HEK293 (cell line): ENCODE results near the gene KRT24.

ENCODE experiments used
- IKZF3 ChIP-seq: fragments of 450-650 bp; IDR thresholded peaks from 2 replicates; pipeline ENCODE4 v1.5.0; 2018; ENCODE audit warnings: missing biosample characterization, mild to moderate bottlenecking, missing genetic modification characterization, moderate library complexity
- ZBTB1 ChIP-seq: fragments of 450-650 bp; formaldehyde crosslinking; IDR thresholded peaks from 2 replicates; pipeline ENCODE4 v1.5.1; 2016; ENCODE audit warnings: missing biosample characterization, missing genetic modification characterization
- ZBTB7A ChIP-seq: fragments of 450-650 bp; formaldehyde crosslinking; IDR thresholded peaks from 2 replicates; pipeline ENCODE4 v1.5.1; 2016; ENCODE audit warnings: low read depth, missing biosample characterization, missing genetic modification characterization
- ZFP41 ChIP-seq: fragments of 450-650 bp; formaldehyde crosslinking; IDR thresholded peaks from 2 replicates; pipeline ENCODE4 v1.5.1; 2016; ENCODE audit warnings: missing biosample characterization, missing genetic modification characterization, borderline replicate concordance
- ZNF544 ChIP-seq: fragments of 450-650 bp; formaldehyde crosslinking; IDR thresholded peaks from 2 replicates; pipeline ENCODE4 v1.5.0; 2017; ENCODE audit warnings: missing biosample characterization, missing genetic modification characterization
- ZNF600 ChIP-seq: fragments of 450-650 bp; formaldehyde crosslinking; IDR thresholded peaks from 2 replicates; pipeline ENCODE4 v1.5.1; 2016; ENCODE audit warnings: missing biosample characterization, missing genetic modification characterization
- TF ChIP-seq, protein P1 (sequence below): fragments of 450-650 bp; formaldehyde crosslinking; IDR thresholded peaks from 2 replicates; pipeline ENCODE4 v1.5.1; 2016; ENCODE audit warnings: missing biosample characterization, missing genetic modification characterization

DNA sequence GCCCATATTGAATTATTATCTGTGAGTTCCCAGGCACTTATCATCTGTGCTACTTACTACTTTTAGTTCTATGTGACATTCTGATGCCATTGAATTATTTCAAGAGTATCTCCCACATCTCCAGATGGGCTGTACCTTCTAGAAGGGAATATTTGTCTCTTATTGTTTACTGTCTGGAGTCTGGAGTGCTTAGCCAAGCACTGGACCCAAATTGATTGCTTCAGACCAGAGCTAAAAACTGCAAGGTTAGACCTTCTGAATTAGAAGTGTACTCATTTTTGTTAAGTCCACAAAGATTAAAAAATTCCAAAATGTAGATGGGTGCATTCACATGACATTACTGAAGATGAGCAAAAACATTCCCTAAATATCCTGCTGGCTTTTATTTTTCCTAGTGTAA, 22.6 kb downstream of the KRT24 start:
- TF ChIP-seq ZBTB7A (no peak), ZBTB1 (tag by site-specific recombination) (no peak), IKZF3 (tag by site-specific recombination) (no peak), ZNF600 (tag by site-specific recombination) (no peak), ZFP41 (no peak), ZNF544 (tag by site-specific recombination) (no peak)
- TF ChIP-seq, protein P1, sequence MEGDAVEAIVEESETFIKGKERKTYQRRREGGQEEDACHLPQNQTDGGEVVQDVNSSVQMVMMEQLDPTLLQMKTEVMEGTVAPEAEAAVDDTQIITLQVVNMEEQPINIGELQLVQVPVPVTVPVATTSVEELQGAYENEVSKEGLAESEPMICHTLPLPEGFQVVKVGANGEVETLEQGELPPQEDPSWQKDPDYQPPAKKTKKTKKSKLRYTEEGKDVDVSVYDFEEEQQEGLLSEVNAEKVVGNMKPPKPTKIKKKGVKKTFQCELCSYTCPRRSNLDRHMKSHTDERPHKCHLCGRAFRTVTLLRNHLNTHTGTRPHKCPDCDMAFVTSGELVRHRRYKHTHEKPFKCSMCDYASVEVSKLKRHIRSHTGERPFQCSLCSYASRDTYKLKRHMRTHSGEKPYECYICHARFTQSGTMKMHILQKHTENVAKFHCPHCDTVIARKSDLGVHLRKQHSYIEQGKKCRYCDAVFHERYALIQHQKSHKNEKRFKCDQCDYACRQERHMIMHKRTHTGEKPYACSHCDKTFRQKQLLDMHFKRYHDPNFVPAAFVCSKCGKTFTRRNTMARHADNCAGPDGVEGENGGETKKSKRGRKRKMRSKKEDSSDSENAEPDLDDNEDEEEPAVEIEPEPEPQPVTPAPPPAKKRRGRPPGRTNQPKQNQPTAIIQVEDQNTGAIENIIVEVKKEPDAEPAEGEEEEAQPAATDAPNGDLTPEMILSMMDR (tag by site-specific recombination), result no peak
